Measurements from ENCODE around the gene C4orf54. TPM values are rescaled to one million over a fixed set of nuclear protein-coding genes. Genes with fewer than 3 reads are reported as not detected.

C4orf54 gene
- total and polyA plus RNA-seq, 10 of the 15 experiments (the other 5 are each of a cell fraction or from before 2014, with no cell fraction given): 0.01 TPM; not detected in 9

DNA sequence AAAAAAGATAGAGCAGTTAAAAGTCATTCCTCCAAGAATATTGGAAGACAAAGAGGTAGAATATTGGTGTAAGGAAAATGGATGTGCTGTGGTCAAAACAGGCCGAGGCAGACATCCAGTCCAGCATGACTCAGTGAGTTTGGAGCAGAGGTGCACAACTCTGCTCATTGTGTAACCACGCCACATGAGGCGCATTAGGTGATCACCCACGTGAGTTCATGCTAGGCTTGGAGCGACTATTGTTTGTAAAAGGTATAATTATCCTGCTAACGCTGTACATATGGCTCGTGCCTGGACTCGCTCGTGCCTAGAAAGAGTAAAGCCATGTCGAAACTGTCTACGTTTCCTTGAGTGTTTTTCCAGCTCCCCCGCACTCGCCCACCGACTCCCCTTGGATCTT, 23.9 kb downstream of the C4orf54 start (continued):
- TF ChIP-seq, protein P1, sequence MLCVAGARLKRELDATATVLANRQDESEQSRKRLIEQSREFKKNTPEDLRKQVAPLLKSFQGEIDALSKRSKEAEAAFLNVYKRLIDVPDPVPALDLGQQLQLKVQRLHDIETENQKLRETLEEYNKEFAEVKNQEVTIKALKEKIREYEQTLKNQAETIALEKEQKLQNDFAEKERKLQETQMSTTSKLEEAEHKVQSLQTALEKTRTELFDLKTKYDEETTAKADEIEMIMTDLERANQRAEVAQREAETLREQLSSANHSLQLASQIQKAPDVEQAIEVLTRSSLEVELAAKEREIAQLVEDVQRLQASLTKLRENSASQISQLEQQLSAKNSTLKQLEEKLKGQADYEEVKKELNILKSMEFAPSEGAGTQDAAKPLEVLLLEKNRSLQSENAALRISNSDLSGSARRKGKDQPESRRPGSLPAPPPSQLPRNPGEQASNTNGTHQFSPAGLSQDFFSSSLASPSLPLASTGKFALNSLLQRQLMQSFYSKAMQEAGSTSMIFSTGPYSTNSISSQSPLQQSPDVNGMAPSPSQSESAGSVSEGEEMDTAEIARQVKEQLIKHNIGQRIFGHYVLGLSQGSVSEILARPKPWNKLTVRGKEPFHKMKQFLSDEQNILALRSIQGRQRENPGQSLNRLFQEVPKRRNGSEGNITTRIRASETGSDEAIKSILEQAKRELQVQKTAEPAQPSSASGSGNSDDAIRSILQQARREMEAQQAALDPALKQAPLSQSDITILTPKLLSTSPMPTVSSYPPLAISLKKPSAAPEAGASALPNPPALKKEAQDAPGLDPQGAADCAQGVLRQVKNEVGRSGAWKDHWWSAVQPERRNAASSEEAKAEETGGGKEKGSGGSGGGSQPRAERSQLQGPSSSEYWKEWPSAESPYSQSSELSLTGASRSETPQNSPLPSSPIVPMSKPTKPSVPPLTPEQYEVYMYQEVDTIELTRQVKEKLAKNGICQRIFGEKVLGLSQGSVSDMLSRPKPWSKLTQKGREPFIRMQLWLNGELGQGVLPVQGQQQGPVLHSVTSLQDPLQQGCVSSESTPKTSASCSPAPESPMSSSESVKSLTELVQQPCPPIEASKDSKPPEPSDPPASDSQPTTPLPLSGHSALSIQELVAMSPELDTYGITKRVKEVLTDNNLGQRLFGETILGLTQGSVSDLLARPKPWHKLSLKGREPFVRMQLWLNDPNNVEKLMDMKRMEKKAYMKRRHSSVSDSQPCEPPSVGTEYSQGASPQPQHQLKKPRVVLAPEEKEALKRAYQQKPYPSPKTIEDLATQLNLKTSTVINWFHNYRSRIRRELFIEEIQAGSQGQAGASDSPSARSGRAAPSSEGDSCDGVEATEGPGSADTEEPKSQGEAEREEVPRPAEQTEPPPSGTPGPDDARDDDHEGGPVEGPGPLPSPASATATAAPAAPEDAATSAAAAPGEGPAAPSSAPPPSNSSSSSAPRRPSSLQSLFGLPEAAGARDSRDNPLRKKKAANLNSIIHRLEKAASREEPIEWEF (IDR thresholded peaks at IDR 0.05; ENCODE audit: insufficient replicate concordance, low read depth, low read length): no peak
- no peak for TF ChIP-seq TCF3 (IDR thresholded peaks at IDR 0.05; ENCODE audit: borderline replicate concordance, insufficient read depth, low read depth, low read length)
- TF ChIP-seq JUNB (IDR thresholded peaks at IDR 0.05): no peak

DNA sequence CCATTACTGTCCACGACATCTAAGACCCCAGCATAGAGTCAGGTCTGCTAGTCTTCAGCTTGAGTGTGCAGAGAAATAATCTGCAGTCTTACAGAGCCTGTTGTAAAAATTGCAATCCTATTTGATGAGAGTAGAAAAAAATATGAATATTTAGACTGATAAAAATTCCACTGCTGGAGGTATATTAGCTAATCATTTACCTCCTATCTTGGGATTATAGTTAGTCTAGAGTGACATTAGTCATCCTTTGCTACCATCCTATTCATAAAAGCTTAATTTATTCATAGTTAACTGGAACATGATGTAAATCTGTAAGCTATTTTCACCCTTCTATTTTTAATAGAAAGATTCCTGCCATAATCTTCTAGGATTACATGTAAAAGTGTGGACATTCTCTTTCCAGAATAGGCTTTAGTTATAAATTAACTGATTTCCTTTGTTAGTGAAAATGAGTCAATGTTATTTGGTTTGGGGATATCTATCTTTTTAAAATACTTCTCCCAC, 26.7 kb downstream of the C4orf54 start:
- TF ChIP-seq, protein P2, sequence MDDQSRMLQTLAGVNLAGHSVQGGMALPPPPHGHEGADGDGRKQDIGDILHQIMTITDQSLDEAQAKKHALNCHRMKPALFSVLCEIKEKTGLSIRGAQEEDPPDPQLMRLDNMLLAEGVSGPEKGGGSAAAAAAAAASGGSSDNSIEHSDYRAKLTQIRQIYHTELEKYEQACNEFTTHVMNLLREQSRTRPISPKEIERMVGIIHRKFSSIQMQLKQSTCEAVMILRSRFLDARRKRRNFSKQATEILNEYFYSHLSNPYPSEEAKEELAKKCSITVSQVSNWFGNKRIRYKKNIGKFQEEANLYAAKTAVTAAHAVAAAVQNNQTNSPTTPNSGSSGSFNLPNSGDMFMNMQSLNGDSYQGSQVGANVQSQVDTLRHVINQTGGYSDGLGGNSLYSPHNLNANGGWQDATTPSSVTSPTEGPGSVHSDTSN (IDR thresholded peaks at IDR 0.05; ENCODE audit: insufficient replicate concordance, low read depth, low read length): no peak
- TF ChIP-seq IRF4 (IDR thresholded peaks at IDR 0.05; ENCODE audit: low read depth, low read length): no peak
- TF ChIP-seq TAF1 (IDR thresholded peaks at IDR 0.05; ENCODE audit: borderline replicate concordance, low read depth, low read length): no peak
- TF ChIP-seq SPI1 (IDR thresholded peaks at IDR 0.05; ENCODE audit: borderline replicate concordance, insufficient read depth, low read depth, low read length): no peak
- no peak for TF ChIP-seq GABPA (IDR thresholded peaks at IDR 0.05; ENCODE audit: low read depth)
- no peak for TF ChIP-seq SMC3 (IDR thresholded peaks at IDR 0.05; ENCODE audit: borderline replicate concordance, low read length)
- TF ChIP-seq EGR1 (IDR thresholded peaks at IDR 0.05; ENCODE audit: borderline replicate concordance in 1 of 2, low read depth in 2 of 2, low read length in 2 of 2): no peak
- no peak for TF ChIP-seq ETV6 (conservative IDR thresholded peaks at IDR 0.05 in 1 of 2, IDR thresholded peaks at IDR 0.05 in 1 of 2; ENCODE audit: borderline replicate concordance in 1 of 2, low read depth in 1 of 2)
- ATAC-seq (no peak), DNase-seq (ENCODE audit: low read depth, low spot score) (no peak), FAIRE-seq (no peak)
- H3K4me2 ChIP-seq (ENCODE audit: control insufficient read depth, insufficient read depth): no peak overlapping the region
- H3K27me3 ChIP-seq (replicated peaks in 1 of 2; ENCODE audit: control insufficient read depth in 2 of 2, insufficient read depth in 2 of 2, low read length in 1 of 2): no peaks in the 10 kb centered on the region; a peak in 1 of 4 replicates
- ChIA-PET SMC1A (ENCODE audit: uncharacterized antibody, unreplicated experiment) (interaction anchor here (1.0 kb wide), 1 partner anchor 9 kb away, joined by 3 read pairs; no protein-coding TSS in a partner anchor), RAD21 (ENCODE audit: unreplicated experiment) (no interaction called here), POLR2A (no interaction called here), CTCF (interaction anchor here (0.6 to 1.0 kb wide), 2 partner anchors 177 to 197 kb away, joined by 3 read pairs; no protein-coding TSS in a partner anchor)
- no peaks in the 10 kb centered on the region for H3K4me1 ChIP-seq (ENCODE audit: control insufficient read depth, insufficient read depth, low read length)
- no peak overlapping the region for H3K4me3 ChIP-seq
- in situ Hi-C loops (cut with MboI): no loop called here
- no peaks in the 10 kb centered on the region for H3K36me3 ChIP-seq (ENCODE audit: control insufficient read depth in 2 of 2, insufficient read depth in 2 of 2, low read length in 1 of 2)
- no peaks in the 10 kb centered on the region for H4K20me1 ChIP-seq (ENCODE audit: control insufficient read depth, insufficient read depth)
- H3K27ac ChIP-seq (ENCODE audit: control insufficient read depth, insufficient read depth): no peak overlapping the region
- 0% methylated on average over 1 of the region's 1 CpG for WGBS (ENCODE audit: insufficient coverage, insufficient replicate concordance, low lambda C conversion rate, missing lambda C conversion rate)
- BruUV-seq (replicated peaks): no TSS peak
- no peaks in the 10 kb centered on the region for H3K9me3 ChIP-seq (replicated peaks; ENCODE audit: control insufficient read depth, insufficient read depth, low read length)
- no peaks in the 10 kb centered on the region for H3K79me2 ChIP-seq (ENCODE audit: control insufficient read depth, insufficient read depth, low read length)
- H2AFZ ChIP-seq (ENCODE audit: control insufficient read depth, low read depth, low read length): no peak overlapping the region
- intact Hi-C loops (cut with micrococcal nuclease; ENCODE audit: unreplicated experiment): no loop called here
- no peak overlapping the region for H3K9ac ChIP-seq (ENCODE audit: control insufficient read depth, insufficient read depth, low read length)
